Measurements from ENCODE around the gene ODAD3. TPM values are rescaled to one million over a fixed set of nuclear protein-coding genes. Genes with fewer than 3 reads are reported as not detected.
"Not testable (repeated sequence)": the region's sequence is repeated elsewhere in the genome, so short reads cannot be mapped to it uniquely, and the experiment has no call there.

Gene ODAD3
- not detected for total RNA-seq

- peak; percentile 97 for ATAC-seq
These were observed at the start of gene ODAD3, which contains the start of gene PRKCSH for GRCh38 chr19:11435057-11435832. Gene ODAD3, minus strand, starts transcription at chr19:11435121. Its CDS starts 105 bp downstream, at chr19:11435016. Gene PRKCSH, plus strand, starts transcription at chr19:11435635. Its CDS starts 483 bp downstream, at chr19:11436118.

GRCh38 chr19:11483366-11484111, 48.6 kb upstream of the ODAD3 start:
- ATAC-seq = no peak

- peak; percentile 85 for ATAC-seq
These were observed 47.6 kb upstream of the ODAD3 start for GRCh38 chr19:11482384-11483050.

DNA sequence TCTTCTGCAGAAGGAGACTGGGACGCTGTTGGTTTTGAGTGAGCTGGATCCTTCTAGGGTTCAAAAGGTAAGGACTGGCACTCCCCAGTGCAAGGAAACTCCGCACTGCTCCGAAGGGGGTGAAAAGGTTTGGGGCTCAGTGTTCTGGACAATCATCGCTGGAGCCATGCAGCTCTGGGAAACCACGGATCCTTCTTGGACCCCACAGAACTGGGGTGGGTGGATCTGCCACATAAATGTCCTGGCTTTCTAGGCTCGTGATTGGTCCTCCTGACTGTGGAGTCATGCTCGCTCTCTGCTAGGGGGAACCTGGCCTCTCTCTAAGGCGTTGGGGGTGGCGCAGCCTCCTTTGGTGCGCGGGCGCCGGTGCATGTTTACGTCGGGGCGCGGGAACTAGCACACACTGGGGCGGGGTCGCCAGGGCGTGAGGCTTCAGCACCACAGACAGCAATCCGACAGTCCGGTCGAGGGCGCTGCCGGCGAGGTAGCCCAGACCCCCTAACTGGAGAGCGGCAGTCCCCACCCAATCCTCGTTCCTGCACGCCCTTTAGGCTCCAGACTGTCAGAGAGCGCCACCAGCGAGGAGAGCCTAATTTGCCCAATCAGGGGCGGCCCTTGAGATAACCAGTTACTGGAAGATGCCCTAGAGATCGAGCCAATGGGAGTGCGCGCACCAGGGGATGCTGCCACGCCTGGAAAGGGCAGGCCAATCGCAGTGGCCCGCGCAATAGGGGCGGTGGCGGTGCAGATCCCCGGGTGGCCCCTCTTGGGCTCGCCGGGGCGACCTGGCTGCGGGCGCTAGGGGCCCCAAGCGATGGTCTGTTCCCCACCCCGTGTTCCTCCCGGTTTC, 46.8 kb upstream of the ODAD3 start:
- peak; percentile 66 for ATAC-seq

- ATAC-seq = no peak
These were observed 46.0 kb upstream of the ODAD3 start, which contains the start of gene ELAVL3 for GRCh38 chr19:11480715-11481533. Gene ELAVL3, minus strand, starts transcription at chr19:11481046. Its CDS starts 438 bp downstream, at chr19:11480608.

DNA sequence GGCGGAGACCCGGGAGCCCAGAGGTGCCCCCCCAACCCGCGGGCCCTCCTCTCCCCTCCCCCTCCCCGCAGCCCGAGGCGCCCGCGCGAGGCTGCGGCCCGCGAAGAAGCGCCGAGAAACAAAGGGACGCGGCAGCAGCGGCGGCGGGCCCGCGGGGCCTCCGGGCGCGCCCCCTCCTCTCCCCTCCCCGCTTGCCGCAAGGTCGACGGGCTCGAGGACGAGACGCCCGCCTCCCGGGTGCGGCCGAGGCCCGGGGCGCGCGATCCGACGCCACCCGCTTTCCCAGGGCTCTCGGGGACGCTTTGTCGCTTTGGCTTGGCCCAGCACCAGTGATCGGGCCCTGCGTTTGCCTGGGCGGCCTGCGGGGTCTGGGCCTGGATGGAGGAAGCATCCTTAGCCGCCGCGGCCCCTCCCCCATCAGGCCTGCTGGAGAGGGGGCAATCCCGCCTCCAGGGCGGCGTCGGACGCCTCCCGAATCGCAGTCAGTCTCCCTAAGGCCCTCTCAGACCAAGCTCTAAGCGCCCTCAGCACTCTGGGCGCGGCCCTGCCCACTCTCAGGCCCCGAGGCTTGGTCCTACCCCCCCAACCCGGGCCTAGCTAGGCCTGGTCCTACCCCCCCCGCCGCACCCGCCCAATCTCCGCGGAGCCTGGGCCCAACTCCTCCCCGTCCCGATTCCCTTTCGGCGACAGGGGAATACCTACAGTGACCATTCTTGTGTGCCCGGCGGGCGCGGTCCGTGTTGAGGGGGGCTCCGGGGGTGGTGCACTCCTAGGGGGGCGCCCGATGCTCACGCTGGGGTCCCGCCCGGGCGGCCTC, 45.2 kb upstream of the ODAD3 start:
- ATAC-seq = no peak

- ATAC-seq = no peak
These were observed 44.4 kb upstream of the ODAD3 start for GRCh38 chr19:11479090-11479897.

GRCh38 chr19:11478167-11479089, 43.5 kb upstream of the ODAD3 start:
- no peak for ATAC-seq

GRCh38 chr19:11475861-11476260, 40.9 kb upstream of the ODAD3 start:
- ATAC-seq = no peak

- not testable (repeated sequence) for ATAC-seq
These were observed 40.4 kb upstream of the ODAD3 start for GRCh38 chr19:11475343-11475742.

GRCh38 chr19:11473725-11474124, 38.8 kb upstream of the ODAD3 start:
- ATAC-seq = no peak

GRCh38 chr19:11468266-11468845, 33.4 kb upstream of the ODAD3 start:
- ATAC-seq = peak; percentile 33

DNA sequence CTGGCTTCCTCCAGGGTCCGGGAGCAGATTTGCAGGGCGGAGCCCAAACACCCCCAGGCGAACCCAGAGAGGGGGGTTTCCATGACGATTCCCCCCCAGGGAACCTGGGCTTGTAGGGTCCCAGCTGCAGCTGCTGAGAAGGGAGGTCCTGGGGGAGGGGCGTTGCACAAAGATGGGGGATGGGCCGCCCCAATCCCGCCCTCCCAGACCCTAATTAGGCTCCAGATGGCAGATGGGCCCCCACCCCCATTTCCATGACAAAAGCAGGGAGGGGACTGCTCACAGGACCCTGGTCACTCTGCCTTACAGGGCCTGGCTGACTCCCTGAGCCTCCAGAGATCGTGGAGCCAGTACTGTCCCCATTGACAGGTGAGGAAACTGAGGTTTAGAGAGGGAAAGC, 30.7 kb upstream of the ODAD3 start:
- no peak for ATAC-seq

DNA sequence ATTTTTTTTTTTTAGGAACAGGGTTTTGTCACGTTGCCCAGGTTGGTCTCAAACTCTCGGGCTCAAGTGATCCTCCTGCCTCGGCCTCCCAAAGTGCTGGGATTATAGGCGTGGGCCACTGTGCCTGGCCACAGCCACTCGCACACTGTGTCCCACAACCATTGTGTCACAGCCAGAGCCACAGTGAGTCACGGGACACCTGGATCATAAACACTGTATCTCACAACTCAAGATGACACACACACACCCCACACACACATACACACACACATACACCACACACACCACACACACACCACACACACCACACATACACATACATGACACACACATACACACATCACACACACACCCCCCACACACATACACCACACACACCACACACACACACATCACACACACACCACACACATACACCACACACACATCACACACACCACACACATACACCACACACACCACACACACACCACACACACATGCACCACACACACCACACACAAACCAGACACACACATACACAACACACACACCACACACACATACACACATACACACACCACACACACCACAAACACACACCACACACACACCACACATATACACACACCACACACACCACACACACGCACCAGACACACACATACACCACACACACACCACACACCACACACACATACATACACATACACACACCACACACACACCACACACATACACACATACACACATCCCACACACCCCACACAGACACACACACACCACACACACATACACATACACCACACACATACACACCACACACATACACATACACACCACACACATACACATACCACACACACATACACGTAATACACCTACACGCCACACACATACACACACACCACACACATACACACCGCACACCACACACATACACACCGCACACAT, 29.7 kb upstream of the ODAD3 start:
- no peak for ATAC-seq

DNA sequence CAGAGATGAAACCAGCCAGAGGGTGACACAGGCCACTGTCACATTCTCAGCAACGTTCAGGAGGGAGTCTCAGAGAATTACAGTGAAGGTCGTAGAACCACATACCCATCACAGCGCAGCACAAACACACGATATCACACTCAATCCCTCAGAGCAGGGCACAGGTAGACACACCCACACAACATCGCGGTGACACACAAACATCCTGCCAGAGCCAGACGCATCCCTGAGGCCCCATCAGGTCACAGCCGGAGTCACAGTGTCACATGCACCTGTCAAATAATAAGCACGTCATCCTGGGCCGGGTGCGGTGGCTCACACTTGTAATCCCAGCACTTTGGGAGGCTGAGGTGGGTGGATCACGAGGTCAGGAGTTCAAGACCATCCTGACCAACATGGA, 28.5 kb upstream of the ODAD3 start:
- ATAC-seq = peak; percentile 29

GRCh38 chr19:11461453-11461852, 26.5 kb upstream of the ODAD3 start:
- ATAC-seq = no peak

- no peak for ATAC-seq
These were observed 25.3 kb upstream of the ODAD3 start for GRCh38 chr19:11460207-11460606.
